Skeletal muscle satellite cell (primary cell): ENCODE results near the gene VPS18.
A peak's percentile ranks its signal among the peaks of the same experiment; 100 is the strongest.

Source experiments
- H3K27me3 ChIP-seq: 2 replicates; pipeline ENCODE4 v1.7.0; 2013; ENCODE audit warnings: low read length; ENCODE audit not compliant: control insufficient read depth, insufficient read depth
- H3K36me3 ChIP-seq: 2 replicates; pipeline ENCODE4 v1.7.0; 2013; ENCODE audit warnings: mild to moderate bottlenecking, control low read depth, low read length; ENCODE audit not compliant: insufficient read depth
- H3K4me1 ChIP-seq: 2 replicates; pipeline ENCODE4 v1.7.0; 2013; ENCODE audit warnings: low read length; ENCODE audit not compliant: control insufficient read depth, insufficient read depth
- H3K4me2 ChIP-seq: 2 replicates; pipeline ENCODE4 v1.7.0; 2013; ENCODE audit warnings: mild to moderate bottlenecking, low read length
- H3K4me3 ChIP-seq: 2 replicates; pipeline ENCODE4 v1.7.0; 2013; ENCODE audit warnings: low read length
- H3K9ac ChIP-seq: 2 replicates; pipeline ENCODE4 v1.7.0; 2013; ENCODE audit warnings: mild to moderate bottlenecking, low read depth, low read length, moderate library complexity
- H3K9me3 ChIP-seq: replicated peaks from 2 replicates; pipeline ENCODE4 v1.7.0; 2013; ENCODE audit warnings: mild to moderate bottlenecking, control low read depth, low read length

VPS18 gene

DNA sequence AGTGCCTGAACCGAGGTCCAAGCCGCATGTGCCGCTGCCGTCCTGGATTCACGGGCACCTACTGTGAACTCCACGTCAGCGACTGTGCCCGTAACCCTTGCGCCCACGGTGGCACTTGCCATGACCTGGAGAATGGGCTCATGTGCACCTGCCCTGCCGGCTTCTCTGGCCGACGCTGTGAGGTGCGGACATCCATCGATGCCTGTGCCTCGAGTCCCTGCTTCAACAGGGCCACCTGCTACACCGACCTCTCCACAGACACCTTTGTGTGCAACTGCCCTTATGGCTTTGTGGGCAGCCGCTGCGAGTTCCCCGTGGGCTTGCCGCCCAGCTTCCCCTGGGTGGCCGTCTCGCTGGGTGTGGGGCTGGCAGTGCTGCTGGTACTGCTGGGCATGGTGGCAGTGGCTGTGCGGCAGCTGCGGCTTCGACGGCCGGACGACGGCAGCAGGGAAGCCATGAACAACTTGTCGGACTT is 42.0 kb downstream of the VPS18 start:
- Histone ChIP-seq H3K27me3 (peaks cover 11% of the 10 kb centered on the region), H3K4me3 (no peak overlapping the region), H3K4me2 (no peak overlapping the region), H3K4me1 (peaks cover 24% of the 10 kb centered on the region), H3K36me3 (no peaks in the 10 kb centered on the region), H3K9ac (no peak overlapping the region), H3K9me3 (no peaks in the 10 kb centered on the region)

DNA sequence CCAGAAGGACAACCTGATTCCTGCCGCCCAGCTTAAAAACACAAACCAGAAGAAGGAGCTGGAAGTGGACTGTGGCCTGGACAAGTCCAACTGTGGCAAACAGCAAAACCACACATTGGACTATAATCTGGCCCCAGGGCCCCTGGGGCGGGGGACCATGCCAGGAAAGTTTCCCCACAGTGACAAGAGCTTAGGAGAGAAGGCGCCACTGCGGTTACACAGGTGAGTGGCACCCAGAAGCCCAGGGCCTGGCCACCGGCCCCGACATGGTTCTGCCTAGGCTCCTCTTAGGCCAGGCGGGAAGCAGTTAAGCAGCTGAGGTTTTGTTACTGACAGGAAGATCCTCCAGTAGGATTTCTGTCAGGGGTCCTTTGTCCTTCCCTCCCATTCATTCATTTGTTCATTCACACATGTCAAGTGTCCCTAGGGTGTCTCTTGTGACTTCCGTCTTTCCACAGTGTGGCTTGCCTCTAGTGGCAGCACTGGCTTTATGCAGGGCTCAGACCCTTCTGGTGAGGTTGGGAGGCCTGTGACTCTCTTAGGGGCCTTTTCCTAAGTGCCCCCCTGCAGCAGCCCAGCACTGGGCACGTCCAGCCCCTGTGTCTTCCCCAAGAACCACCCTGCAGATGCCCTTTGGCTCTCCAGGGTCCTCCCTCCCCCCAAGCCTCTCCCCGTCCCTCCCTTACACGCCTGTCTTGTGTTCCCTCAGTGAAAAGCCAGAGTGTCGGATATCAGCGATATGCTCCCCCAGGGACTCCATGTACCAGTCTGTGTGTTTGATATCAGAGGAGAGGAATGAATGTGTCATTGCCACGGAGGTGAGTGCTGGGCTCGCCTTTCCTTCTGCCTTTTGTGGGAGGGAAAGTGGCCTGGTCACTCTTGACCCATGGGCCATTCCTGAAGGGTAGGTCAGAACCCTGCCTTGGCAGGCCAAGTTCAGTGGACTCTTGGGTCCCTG is 42.7 kb downstream of the VPS18 start:
- no peak overlapping the region for H3K9ac ChIP-seq
- H3K9me3 ChIP-seq = no peaks in the 10 kb centered on the region
- no peak overlapping the region for H3K4me3 ChIP-seq
- no peaks in the 10 kb centered on the region for H3K36me3 ChIP-seq
- peak overlapping the region; percentile 50 for H3K4me2 ChIP-seq
- peaks cover 4% of the 10 kb centered on the region for H3K27me3 ChIP-seq
- peaks cover 28% of the 10 kb centered on the region for H3K4me1 ChIP-seq

- no peak overlapping the region for H3K4me3 ChIP-seq
- no peaks in the 10 kb centered on the region for H3K36me3 ChIP-seq
- no peaks in the 10 kb centered on the region for H3K9me3 ChIP-seq
- H3K9ac ChIP-seq = no peak overlapping the region
- peak overlapping the region; percentile 26 for H3K4me2 ChIP-seq
- H3K27me3 ChIP-seq = no peaks in the 10 kb centered on the region
- H3K4me1 ChIP-seq = peaks cover 36% of the 10 kb centered on the region
Measured at GRCh38 chr15:40937762-40938535, 43.7 kb downstream of the VPS18 start.

- Histone ChIP-seq H3K4me2 (no peak overlapping the region), H3K9me3 (no peaks in the 10 kb centered on the region), H3K4me3 (no peak overlapping the region), H3K27me3 (no peaks in the 10 kb centered on the region), H3K4me1 (peaks cover 36% of the 10 kb centered on the region), H3K9ac (no peak overlapping the region), H3K36me3 (no peaks in the 10 kb centered on the region)
Measured at GRCh38 chr15:40938536-40938870, 44.3 kb downstream of the VPS18 start.

DNA sequence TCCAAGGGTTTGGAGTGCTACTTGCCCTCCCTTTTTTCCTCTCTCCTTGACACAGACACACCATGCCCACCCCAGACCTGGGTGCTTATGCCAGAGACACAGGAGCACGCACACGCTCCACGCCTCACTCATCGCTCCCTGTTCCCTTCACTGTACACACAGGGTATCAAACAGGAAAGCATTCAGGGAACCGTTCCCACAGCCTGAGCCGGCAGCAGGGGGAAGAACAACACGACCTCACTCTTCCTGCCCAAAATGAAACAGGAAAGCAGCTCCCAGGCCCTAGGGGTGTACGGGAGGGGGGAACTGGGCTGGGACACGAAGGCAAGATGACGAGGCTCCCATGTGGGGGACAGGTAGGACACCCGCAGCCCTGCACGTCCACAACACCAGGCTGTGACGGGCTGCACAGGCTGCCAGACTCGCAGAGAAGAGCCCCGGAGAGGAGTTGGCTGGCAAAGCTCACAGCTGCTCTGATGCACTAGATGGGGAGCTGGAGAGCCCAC is 46.1 kb downstream of the VPS18 start:
- no peak overlapping the region for H3K9ac ChIP-seq
- no peaks in the 10 kb centered on the region for H3K27me3 ChIP-seq
- peak overlapping the region; percentile 14 for H3K4me2 ChIP-seq
- no peak overlapping the region for H3K4me3 ChIP-seq
- no peaks in the 10 kb centered on the region for H3K36me3 ChIP-seq
- peaks cover 36% of the 10 kb centered on the region for H3K4me1 ChIP-seq
- H3K9me3 ChIP-seq = no peaks in the 10 kb centered on the region

GRCh38 chr15:40941068-40941527 is 46.8 kb downstream of the VPS18 start:
- Histone ChIP-seq H3K27me3 (no peaks in the 10 kb centered on the region), H3K9me3 (no peaks in the 10 kb centered on the region), H3K4me1 (peaks cover 36% of the 10 kb centered on the region), H3K36me3 (no peaks in the 10 kb centered on the region), H3K4me2 (peak overlapping the region; percentile 84), H3K9ac (peak overlapping the region; percentile 80), H3K4me3 (peak overlapping the region; percentile 69)

- no peaks in the 10 kb centered on the region for H3K9me3 ChIP-seq
- peak overlapping the region; percentile 69 for H3K4me3 ChIP-seq
- H3K4me1 ChIP-seq = peaks cover 33% of the 10 kb centered on the region
- no peaks in the 10 kb centered on the region for H3K27me3 ChIP-seq
- H3K9ac ChIP-seq = peak overlapping the region; percentile 80
- H3K36me3 ChIP-seq = no peaks in the 10 kb centered on the region
- H3K4me2 ChIP-seq = peak overlapping the region; percentile 84
Measured at GRCh38 chr15:40941528-40942336, 47.5 kb downstream of the VPS18 start.

GRCh38 chr15:40942337-40942854 is 48.1 kb downstream of the VPS18 start:
- H3K9me3 ChIP-seq = no peaks in the 10 kb centered on the region
- H3K4me1 ChIP-seq = peaks cover 26% of the 10 kb centered on the region
- peak overlapping the region; percentile 69 for H3K4me3 ChIP-seq
- H3K9ac ChIP-seq = peak overlapping the region; percentile 80
- peak overlapping the region; percentile 84 for H3K4me2 ChIP-seq
- no peaks in the 10 kb centered on the region for H3K27me3 ChIP-seq
- H3K36me3 ChIP-seq = no peaks in the 10 kb centered on the region

GRCh38 chr15:40942878-40943277 is 48.6 kb downstream of the VPS18 start:
- Histone ChIP-seq H3K27me3 (no peaks in the 10 kb centered on the region), H3K36me3 (no peaks in the 10 kb centered on the region), H3K9me3 (no peaks in the 10 kb centered on the region), H3K4me3 (peak overlapping the region; percentile 69), H3K4me1 (peaks cover 21% of the 10 kb centered on the region), H3K4me2 (peak overlapping the region; percentile 84), H3K9ac (peak overlapping the region; percentile 80)

DNA sequence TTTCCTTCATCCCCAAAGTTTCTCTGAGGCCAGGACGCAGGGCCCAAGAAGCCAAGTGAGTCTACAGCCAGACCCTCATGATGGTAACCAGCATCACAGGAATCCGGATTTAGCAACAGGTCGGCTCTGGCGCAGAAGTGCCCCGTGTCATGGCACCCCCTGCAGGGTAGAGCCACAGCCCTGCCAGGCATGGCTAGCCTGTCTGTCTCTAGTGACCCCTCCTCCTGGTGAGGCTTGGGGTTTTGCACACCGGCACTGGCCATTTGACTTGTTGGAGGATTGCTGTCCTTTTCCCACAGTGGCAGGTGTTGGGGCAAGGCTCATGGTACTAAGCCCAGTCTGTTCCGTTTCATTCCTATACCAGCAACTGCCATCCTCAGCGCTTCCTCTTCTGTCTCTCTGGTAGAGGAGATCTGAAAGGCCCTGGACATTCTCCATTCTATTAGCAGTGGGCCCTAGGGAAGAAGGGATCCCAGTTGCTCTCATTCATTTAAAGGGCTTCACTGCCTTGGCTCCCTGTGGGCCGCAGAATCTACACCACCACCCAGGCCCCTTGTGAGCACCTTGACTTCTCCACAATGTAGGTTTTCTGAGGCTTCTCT is 49.6 kb downstream of the VPS18 start:
- peaks cover 21% of the 10 kb centered on the region for H3K4me1 ChIP-seq
- H3K27me3 ChIP-seq = no peaks in the 10 kb centered on the region
- H3K4me2 ChIP-seq = no peak overlapping the region
- H3K9me3 ChIP-seq = no peaks in the 10 kb centered on the region
- no peak overlapping the region for H3K9ac ChIP-seq
- H3K36me3 ChIP-seq = no peaks in the 10 kb centered on the region
- H3K4me3 ChIP-seq = no peak overlapping the region
